HG02588 (cell line): ENCODE data around the gene ATG13.
"Not testable (repeated sequence)": the region's sequence is repeated elsewhere in the genome, so short reads cannot be mapped to it uniquely, and the experiment has no call there.

Source experiments
- ATAC-seq: cut with Tn5 transposase; IDR thresholded peaks from one replicate; pipeline ENCODE4 v1.9.1; 2021; ENCODE audit warnings: mild to moderate bottlenecking, moderate library complexity; ENCODE audit not compliant: unreplicated experiment

ATG13 gene

GRCh38 chr11:46694607-46695006 is 77.3 kb downstream of the ATG13 start:
- ATAC-seq, result no peak

- ATAC-seq, result no peak
Measured at GRCh38 chr11:46695345-46696211, 78.2 kb downstream of the ATG13 start.

DNA sequence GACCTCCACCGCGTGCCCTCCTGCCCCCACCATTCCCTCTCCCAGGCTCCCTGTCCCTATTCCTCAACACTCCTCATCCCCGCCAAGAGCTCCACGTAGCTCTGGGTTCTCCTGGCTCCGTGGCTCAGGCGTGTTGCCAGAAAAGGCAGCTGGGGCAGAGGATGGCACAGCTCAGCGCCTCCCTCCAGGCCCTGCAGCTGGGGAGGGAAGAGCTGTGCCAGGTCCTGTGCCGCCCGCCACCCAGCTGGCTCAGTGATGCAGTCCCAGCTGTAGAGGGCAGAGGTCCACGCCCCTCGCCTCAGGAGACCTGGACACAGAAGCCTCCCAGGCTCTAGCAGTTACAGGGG is 78.8 kb downstream of the ATG13 start:
- no peak for ATAC-seq

GRCh38 chr11:46697303-46697702 is 80.0 kb downstream of the ATG13 start:
- no peak for ATAC-seq

DNA sequence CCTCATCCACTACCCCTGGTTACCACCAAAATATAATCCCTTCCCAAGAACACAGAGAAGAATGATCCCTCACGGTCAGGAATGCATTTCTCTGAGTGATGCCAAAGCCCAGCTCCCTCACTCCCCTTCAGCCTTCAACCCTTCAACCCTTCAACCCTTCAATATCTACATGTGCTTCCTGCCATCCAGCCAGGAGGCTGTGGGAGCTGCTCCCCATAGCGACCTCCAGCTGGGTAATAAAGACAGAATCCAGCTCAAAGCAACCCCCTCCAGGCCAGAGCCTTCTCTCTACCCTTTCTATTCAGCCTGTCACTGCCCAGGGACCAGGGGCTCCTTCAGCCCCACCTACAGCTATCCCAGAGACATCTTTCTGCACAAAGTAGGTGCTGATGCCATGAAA is 80.4 kb downstream of the ATG13 start:
- no peak for ATAC-seq

GRCh38 chr11:46698597-46698996 is 81.2 kb downstream of the ATG13 start:
- ATAC-seq, result no peak

GRCh38 chr11:46700241-46701077 is 83.1 kb downstream of the ATG13 start, which contains the start of the genes ARHGAP1 and ZNF408:
TSS of gene ARHGAP1 (minus strand) at chr11:46700619. CDS start at chr11:46696107, 4,512 bp downstream.
TSS of gene ZNF408 (plus strand) at chr11:46701031. CDS start at chr11:46701048, 17 bp downstream.
- peak; percentile 85 for ATAC-seq

- no peak for ATAC-seq
Measured at GRCh38 chr11:46701078-46701654, 83.8 kb downstream of the ATG13 start.

DNA sequence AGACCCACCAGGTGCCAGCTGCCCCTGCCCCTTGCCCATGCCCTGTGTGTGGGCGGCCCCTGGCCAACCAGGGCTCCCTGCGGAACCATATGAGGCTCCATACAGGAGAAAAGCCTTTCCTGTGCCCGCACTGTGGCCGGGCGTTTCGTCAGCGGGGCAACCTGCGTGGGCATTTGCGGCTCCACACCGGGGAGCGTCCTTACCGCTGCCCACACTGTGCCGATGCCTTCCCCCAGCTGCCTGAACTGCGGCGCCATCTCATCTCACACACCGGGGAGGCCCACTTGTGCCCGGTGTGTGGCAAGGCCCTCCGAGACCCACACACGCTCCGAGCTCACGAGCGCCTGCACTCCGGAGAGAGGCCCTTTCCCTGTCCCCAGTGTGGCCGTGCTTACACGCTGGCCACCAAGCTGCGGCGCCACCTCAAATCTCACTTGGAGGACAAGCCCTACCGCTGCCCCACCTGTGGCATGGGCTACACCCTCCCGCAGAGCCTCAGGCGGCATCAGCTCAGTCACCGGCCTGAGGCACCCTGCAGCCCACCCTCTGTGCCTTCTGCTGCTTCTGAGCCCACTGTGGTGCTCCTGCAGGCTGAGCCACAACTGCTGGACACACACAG is 87.8 kb downstream of the ATG13 start:
- ATAC-seq, result no peak

- no peak for ATAC-seq
Measured at GRCh38 chr11:46706886-46707285, 89.5 kb downstream of the ATG13 start.

DNA sequence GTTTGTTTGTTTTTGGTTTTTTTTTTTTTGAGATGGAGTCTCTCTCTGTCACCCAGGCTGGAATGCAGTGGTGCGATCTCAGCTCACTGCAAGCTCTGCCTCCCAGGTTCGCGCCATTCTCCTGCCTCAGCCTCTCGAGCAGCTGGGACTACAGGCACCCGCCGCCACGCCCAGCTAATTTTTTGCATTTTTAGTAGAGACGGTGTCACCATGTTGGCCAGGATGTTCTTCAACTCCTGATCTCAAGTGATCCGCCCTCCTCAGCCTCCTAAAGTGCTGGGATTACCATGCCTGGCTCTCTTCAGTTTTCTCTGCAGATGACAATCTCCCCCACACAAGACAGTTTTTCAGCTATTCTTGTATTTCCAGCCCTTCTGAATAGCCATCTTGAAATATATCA is 92.0 kb downstream of the ATG13 start:
- ATAC-seq, result not testable (repeated sequence)

GRCh38 chr11:46710821-46711269 is 93.5 kb downstream of the ATG13 start:
- ATAC-seq, result no peak

GRCh38 chr11:46711303-46711702 is 94.0 kb downstream of the ATG13 start:
- no peak for ATAC-seq

DNA sequence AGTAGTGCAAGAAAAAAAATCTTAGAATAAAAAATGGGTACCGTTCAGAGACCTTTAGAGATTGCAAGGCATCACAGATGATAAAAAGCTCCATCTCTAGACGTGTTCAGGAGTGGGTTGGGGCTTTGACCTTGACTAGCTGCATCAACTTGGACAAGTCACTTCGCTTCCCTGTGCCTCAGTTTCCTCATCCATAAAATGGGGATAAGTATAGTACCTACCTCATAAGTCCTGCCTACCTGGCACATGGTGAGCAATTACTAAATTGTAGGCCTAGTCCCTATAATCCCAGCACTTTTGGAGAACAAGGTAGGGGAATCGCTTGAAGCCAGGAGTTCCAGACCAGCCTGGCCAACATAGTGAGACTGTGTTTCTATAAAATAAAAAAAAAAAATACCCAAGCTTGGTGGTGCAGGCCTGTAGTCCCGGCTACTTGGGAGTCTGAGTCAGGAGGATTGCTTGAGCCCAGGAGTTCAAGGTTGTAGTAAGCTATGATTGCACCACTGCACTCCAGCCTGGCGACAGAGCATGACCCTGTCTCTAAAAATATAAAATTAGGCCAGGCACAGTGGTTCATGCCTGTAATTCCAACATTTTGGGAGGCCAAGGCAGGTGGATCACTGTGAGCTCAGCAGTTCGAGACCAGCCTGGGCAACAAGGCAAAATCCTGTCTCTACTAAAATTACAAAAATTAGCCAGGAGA is 95.7 kb downstream of the ATG13 start:
- ATAC-seq, result no peak

- ATAC-seq, result not testable (repeated sequence)
Measured at GRCh38 chr11:46717825-46718154, 100.4 kb downstream of the ATG13 start.

DNA sequence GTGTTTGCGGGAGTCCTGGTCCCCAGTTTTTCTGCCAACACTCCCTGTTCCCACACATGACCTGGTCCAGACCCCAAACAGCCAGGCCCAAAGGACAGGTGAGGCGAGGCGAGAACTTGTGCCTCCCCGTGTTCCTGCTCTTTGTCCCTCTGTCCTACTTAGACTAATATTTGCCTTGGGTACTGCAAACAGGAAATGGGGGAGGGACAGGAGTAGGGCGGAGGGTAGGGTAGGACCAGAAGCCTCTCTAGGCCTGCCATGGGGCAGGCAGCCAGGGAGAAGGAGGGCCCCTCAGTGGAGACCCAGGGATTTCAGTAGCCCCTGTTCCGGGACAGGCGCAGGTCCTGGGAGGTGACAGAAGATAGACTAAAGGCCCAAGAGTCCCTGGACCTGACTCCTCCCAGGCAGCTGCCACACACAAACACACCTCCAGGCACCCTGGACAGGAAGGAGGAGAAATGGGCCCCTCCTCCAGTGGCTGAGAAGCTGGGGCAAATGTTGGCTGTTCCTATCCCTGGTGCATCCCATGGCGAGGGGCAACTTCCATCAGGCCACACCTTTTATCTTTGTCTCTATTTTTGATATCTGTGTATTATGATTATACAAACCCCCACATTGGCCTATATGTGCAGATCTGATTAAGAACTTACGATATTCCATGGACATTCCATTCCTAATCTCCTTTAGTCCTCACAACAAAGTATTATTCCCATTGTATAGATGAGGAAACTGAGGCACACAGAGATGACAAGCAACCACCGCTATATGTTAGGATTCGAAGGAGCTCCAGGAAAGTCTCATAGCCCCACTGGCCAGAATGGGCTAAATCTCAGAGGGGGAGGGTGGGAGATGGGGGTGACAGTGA is 101.0 kb downstream of the ATG13 start:
- no peak for ATAC-seq

DNA sequence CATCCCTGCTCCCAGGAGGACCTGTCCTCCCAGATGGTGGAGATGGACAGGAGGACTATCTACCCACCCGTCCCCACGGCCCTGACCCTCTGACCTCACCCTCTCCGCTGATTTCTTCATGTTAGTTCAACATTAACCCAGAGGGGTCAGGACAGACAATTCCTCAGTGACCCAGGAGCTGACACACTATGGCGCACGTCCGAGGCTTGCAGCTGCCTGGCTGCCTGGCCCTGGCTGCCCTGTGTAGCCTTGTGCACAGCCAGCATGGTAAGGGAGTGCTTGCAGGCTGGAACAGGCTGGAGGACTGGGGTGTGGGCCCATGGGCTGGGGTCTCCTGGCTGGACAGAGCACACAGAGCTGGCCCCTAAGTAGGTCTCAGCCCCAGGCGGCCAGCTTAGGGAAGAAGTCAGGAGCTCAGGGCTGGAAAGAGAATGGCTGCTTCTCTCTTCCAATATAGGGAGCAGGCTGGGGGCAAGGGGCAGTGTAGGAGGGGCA is 101.7 kb downstream of the ATG13 start, which contains the start of gene F2:
F2 (plus strand) TSS at position 166 of the 495 bp plus-strand sequence; CDS start at position 189, 23 bp downstream.
- no peak for ATAC-seq

GRCh38 chr11:46719543-46720218 is 102.3 kb downstream of the ATG13 start:
- ATAC-seq, result no peak

GRCh38 chr11:46721286-46721685 is 103.9 kb downstream of the ATG13 start:
- no peak for ATAC-seq
